ENCODE results near the gene MX1.

Gene MX1

DNA sequence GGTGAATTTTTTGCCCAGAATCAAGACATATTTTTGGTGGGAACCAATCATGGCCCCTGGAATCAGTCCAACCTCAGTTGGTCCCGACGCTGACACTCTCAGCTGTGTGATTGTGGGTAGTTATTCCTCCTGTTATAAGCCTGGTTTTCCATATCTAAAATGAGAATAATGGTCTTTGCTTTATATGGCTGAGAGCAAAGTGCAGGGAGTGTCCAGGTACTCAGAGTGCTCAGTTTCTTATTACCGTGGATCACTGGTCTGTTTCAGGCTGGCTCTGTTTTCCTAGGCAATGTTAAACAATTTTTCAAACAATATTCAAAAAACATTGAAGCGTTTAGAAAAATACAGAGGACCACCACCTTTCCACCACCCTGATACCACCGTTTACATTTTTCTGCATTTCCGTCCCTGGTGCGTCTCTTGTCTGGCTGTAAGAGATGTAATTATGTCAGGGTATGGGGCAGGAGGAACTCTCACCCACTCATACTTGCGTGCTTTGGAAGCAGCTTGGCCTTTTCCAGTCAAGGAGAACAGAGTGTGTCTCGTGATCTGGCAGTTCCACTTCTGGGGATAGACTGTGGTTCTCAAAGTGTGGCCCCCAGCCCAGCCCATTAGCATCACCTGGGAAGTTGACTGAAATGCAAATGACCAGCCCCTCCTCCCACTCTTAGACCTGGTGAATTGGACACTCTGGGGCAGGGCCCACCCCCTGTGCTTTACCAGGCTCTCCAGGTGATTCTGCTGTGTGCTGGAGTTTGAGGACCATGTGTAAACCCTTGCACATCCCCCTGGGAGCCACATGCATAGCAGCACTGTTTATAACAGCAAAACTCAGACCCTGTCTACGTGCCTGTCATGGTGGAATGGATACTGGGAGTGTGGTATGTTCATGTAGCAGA is 6.8 kb downstream of the MX1 start:
- no peak for DNase-seq

DNA sequence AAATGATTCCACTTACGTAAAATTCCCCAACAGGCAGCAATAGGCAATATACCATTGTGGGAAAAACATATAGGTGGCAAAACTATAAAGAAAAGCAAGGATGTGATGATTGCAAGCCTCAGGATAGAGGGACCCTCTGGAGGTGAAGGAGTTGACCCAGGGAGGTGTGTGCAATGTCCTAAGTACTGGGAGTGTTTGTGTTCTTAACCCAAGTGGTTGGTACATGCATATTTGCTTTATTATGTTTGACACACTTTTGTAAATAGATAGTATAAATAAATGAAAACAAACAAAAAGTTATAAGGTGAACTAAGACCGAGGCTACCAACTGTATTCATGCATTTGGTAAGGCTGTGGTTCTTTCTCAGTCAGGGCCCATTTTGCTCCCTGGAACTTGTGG is 7.5 kb downstream of the MX1 start:
- DNase-seq: no peak

- DNase-seq: no peak
Observed at GRCh38 chr21:41435706-41436105, 9.7 kb downstream of the MX1 start.

DNA sequence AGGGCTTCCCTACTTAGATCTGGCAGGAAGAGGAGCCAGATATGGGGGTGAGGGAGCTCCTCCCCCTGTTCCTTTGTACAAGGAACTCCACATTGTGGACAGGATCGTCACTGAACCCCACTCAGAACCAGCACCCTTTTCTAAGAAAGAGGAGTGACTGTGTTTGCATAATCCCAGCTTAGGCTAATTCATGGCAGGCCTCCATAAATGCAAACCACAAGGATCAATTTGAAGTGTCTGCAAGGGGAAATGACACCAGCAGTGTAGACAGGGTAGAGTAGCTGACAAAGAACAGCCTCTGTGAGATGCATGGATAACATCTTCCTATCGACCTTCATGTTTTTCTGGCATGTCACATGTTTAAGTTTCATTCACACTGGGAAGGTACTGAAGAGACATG is 11.7 kb downstream of the MX1 start:
- DNase-seq: peak in 1 of 5 donors; percentile 47

DNA sequence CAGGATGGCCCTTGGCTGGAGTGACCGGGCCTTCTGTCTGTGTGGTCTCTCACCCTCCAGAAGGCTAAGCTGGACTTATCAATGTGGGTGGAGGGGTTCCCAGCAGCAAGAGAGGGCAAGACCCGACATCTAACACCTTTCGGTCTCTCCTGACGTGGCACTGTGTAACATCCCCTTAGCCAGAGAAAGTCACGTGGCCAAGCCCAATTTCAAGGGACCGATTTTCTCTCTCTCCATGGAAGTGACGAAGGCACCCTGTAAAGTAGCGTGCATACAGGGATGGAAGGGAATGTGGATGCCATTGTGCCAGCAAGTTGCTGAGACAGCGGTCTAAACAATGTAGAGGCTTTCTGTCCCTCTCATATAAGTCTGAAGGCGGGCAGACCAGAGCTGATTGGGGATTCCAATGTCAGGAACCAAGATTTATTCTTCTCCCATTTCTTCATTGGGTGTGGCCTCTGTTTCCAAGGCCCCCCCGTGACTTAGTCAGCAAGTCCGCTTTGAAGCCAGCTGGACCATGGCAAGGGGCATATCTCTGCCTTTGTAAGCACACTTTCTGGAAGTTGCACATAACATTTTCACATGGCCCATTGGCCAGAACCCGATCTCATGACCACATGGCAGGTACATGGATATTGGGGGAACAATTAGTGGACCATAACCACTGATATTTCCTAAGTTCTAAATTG is 12.5 kb downstream of the MX1 start:
- no peak for DNase-seq

DNA sequence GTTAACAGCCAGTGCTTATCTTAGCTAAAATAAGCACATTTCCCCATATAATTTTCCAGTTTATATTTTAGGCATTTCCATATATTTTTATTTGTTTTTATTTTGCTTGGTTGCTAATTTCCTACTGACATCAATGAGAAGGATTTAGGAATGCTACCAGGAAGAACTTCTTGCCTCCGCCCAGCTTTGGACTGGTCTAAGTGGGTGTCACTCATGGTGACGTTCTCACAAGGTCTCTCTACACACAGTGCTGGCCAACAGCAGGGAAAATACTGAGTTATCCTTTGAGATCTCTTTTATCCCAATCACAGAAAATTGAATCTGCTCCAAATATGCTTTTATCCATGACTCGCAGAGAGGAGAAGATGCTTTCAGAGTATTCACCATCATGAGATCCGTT is 13.2 kb downstream of the MX1 start:
- no peak for DNase-seq

GRCh38 chr21:41441546-41441945 is 15.5 kb downstream of the MX1 start:
- no peak for DNase-seq

- no peak for DNase-seq
Observed at GRCh38 chr21:41442481-41443186, 16.6 kb downstream of the MX1 start.

DNA sequence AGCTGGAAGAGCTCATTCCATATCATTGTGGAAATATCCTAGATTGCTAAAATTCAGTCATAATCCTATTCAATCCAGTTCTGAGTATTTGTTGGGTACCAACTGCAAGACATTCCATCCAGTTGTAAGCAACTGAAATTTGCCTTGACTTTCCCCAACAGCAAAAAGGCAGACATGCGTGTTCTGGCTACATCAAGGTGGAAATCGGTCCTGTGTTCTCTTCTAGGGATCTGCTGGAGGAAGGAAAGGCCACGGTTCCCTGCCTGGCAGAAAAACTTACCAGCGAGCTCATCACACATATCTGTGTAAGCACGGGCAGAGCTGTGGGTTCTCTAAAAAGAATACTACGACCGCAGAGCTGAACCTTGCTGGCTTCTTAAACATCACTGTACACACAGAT is 17.5 kb downstream of the MX1 start:
- DNase-seq: no peak

- no peak for DNase-seq
Observed at GRCh38 chr21:41444703-41445464, 18.8 kb downstream of the MX1 start.

GRCh38 chr21:41445465-41445862 is 19.4 kb downstream of the MX1 start:
- no peak for DNase-seq

DNA sequence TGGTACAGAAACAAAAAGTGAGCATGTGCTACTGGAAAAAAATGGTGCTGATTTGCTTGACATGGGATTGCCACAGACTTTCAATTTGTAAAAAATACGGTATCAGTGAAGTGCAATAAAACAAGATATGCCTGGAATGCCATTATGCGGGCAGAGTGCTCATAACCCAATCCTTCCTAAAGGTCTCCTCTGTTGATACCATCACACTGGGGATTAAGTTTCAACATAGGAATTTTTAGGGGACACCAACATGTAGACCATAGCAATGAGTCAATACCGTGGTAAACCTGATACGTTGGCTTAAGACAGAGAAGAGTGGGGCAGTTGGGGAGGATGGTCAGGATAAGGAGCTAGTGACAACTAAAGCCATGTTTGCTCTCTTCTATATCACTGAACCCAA is 20.5 kb downstream of the MX1 start:
- DNase-seq: no peak

DNA sequence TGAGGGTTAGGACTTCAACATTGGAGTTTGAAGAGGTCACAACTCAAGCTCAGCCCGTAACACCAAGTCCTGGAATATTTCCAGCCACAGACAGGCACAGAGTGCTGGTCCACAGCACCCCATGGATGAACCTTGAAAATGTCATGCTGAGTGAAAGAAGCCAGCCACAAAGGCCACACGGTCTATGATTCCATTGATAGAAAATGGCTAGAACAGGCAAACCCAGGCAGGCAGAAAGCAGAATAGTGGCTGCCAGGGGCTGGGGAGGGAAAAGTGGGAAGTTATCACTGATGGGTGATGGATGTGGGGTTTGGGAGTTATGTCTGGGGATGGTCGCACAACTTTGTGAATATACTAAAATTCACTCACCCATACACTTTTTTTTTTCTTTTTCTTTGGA is 21.3 kb downstream of the MX1 start:
- DNase-seq: no peak

DNA sequence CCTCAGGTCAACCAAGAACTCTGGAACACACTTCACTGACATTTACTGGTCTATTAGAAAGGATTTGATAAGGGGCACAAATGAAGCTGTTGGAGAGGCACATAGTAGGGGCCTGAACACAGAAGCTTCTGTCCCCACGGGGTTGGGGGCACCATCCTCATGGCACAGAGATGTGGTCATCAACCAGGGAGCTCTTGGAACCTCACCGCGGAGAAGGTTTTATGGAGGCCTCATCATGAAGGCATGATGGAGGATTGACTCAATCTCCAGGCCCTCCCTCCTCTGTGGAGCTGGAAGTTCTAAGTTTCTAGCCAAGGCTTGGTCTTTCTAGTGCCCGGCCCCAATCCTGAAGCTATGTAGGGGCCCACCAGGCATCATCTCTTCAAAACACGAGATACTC is 23.6 kb downstream of the MX1 start:
- no peak for DNase-seq

- no peak for DNase-seq
Observed at GRCh38 chr21:41451753-41452676, 26.0 kb downstream of the MX1 start.

DNA sequence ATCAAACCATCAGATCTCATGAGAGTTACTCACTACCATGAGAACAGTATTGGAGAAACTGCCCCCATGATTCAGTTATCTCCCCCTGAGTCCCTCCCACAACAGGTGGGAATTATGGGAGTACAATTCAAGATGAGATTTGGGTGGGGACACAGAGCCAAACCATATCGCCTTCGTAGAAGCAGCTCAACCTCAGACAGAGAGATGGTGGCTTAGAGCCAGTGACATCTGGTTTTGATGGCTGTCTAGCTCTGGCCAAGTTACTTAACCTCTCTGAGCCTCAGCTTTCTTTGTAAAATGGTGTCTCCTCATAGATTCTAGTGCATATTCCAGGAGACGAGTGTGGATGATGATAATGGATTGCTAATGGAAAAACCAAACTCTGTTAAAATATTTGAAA is 27.2 kb downstream of the MX1 start:
- no peak for DNase-seq

DNA sequence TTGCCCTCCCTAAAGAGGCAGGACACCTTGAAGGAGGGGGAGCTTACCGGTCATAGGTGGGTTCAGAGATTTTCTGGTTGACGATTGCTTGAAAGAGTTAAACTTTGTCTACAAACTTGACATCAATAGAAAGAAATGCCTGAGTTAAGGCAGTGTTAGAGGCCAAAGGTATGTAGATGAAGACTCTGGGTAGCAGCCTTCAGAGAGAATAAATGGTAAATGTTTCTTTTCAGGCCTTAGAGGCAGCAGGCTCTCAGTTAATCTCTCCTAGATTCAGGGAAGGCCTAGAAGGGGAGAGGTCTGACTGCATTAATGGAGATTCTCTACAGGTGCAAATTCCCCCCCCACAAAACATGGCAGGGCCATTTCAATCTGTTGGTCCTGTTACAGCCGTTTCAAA is 27.7 kb downstream of the MX1 start:
- DNase-seq: no peak

DNA sequence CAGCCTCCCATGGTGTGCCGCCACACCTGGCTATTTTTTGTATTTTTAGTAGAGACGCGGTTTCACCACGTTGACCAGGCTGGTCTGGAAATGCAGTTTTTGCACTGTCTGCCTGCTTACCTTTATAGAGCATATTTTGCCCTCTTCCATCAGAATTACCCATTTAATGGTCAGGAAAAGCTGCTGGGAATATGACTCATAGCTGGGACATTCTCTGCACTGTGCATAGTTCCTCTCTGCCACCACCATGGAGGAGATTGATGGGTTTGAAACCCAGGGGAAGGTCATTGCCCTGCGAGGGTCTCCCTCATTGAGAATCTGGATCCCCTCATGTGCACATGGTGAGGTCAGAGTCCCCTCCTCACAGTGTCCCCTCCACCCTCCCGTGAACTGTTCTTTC is 32.1 kb downstream of the MX1 start:
- no peak for DNase-seq

DNA sequence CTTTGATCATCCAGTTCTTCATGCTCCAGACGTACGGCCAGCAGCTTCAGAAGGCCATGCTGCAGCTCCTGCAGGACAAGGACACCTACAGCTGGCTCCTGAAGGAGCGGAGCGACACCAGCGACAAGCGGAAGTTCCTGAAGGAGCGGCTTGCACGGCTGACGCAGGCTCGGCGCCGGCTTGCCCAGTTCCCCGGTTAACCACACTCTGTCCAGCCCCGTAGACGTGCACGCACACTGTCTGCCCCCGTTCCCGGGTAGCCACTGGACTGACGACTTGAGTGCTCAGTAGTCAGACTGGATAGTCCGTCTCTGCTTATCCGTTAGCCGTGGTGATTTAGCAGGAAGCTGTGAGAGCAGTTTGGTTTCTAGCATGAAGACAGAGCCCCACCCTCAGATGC is 32.5 kb downstream of the MX1 start:
- no peak for DNase-seq

- DNase-seq: no peak
Observed at GRCh38 chr21:41459884-41460534, 34.0 kb downstream of the MX1 start.

All from T-helper 1 cell (primary cell).